Activated CD4-positive, alpha-beta T cell treated with anti-CD3 and anti-CD28 coated beads for 36 hours (primary cell): Measurements from ENCODE around the gene NDUFA1. TPM values are rescaled to one million over a fixed set of nuclear protein-coding genes. Genes with fewer than 3 reads are reported as not detected.
"Not testable (repeated sequence)": the region's sequence is repeated elsewhere in the genome, so short reads cannot be mapped to it uniquely, and the experiment has no call there.

Source experiments
- ATAC-seq: fragments of 200-7000 bp; cut with Tn5 transposase; one replicate; pipeline ENCODE4 v1.10.0; 2021; ENCODE audit warnings: mild to moderate bottlenecking, moderate library complexity
- CTCF ChIA-PET: fragments of 350-600 bp; sonication (Branson Sonifier 250); formaldehyde crosslinking; loops from one replicate; lab custom pipeline; 2021; ENCODE audit warnings: antibody characterized with exemption; lab: Charles Lee
- POLR2A ChIA-PET: fragments of 350-600 bp; sonication (Branson Sonifier 250); formaldehyde crosslinking; loops from one replicate; lab custom pipeline; 2021; ENCODE audit warnings: antibody characterized with exemption, inconsistent platforms; lab: Charles Lee
- DNase-seq: peaks from one replicate; pipeline ENCODE4 v3.0.0-alpha.2; 2020
- H3K27ac Mint-ChIP-seq: one replicate; pipeline ENCODE4 v1.8.0; 2021; ENCODE audit warnings: mixed read lengths
- H3K27me3 Mint-ChIP-seq: one replicate; pipeline ENCODE4 v1.8.0; 2021; ENCODE audit warnings: mixed read lengths
- H3K36me3 Mint-ChIP-seq: one replicate; pipeline ENCODE4 v1.8.0; 2021; ENCODE audit warnings: low read depth, mixed read lengths
- H3K4me1 Mint-ChIP-seq: one replicate; pipeline ENCODE4 v1.8.0; 2021; ENCODE audit warnings: mixed read lengths
- H3K4me3 Mint-ChIP-seq: one replicate; pipeline ENCODE4 v1.8.0; 2021; ENCODE audit warnings: mild to moderate bottlenecking, moderate library complexity, mixed read lengths
- H3K9me3 Mint-ChIP-seq: one replicate; pipeline ENCODE4 v1.8.0; 2021; ENCODE audit warnings: low read depth, mixed read lengths
- intact Hi-C, 2 experiments: fragments of 100-400 bp; cut with DNase I in 1 of 2; cut with micrococcal nuclease in 1 of 2; formaldehyde crosslinking; loops; one replicate each; pipeline versions ENCODE4 v1.14.2 to v1.15.1; 2022 to 2024; cut with DNase I, micrococcal nuclease
- total RNA-seq, 2 experiments: library from RNA; stranded (reverse); gene quantifications; one replicate each; pipeline ENCODE4 v1.2.3, GENCODE V29; 2021

The NDUFA1 gene
- total RNA-seq, 2 experiments from 2014 or later: 37.6 to 101 TPM

DNA sequence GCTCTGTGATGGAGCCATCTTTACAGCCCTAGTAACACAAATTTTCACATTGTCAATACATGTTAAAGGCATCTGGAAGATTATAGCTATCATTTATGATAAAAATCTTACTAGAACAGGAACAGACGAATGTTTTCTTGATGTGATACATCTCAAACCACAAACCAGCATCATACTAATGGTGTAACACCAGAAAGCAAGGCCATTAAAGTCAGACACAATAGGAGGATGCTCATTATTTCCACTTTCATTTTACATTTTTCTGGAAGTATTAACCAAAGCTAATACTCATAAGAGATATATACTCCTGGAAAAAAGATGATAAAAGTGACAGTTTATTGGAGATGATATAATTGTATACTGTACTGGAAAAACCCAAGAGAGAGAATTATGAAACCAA is 29.3 kb downstream of the NDUFA1 start:
- ChIA-PET POLR2A (no interaction called here), CTCF (interaction anchor here (0.5 to 1.5 kb wide), 8 partner anchors 11 to 413 kb away, joined by 3 to 6 read pairs (median 4); no protein-coding TSS in a partner anchor)
- intact Hi-C loops: loop anchor here (1.0 to 10.0 kb wide), 3 partner anchors 22 to 234 kb away; no protein-coding TSS in a partner anchor
- no peaks in the 10 kb centered on the region for H3K4me1 Mint-ChIP-seq
- no peak overlapping the region for H3K4me3 Mint-ChIP-seq
- H3K27ac Mint-ChIP-seq: no peak overlapping the region
- no peaks in the 10 kb centered on the region for H3K36me3 Mint-ChIP-seq
- H3K9me3 Mint-ChIP-seq: no peaks in the 10 kb centered on the region
- DNase-seq: no peak
- ATAC-seq: no peak
- H3K27me3 Mint-ChIP-seq: no peaks in the 10 kb centered on the region

DNA sequence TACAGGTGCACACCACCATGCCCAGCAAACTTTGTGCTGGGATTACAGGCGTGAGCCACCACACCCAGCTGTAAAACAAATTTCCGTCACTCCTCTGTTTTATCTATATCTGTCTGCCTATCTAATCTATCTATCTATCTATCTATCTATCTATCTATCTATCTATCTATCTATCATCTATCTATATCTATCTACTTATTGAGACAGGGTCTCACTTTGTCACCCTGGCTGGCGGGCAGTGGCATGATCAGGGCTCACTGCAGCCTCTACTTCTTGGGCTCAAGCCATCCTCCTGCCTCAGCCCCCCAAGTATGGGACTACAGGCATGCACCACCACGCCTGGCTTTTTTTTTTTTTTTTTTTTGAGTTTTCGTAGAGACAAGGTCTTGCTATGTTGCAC is 44.7 kb downstream of the NDUFA1 start:
- H3K4me1 Mint-ChIP-seq: no peaks in the 10 kb centered on the region
- no peak overlapping the region for H3K4me3 Mint-ChIP-seq
- ATAC-seq (no peak), DNase-seq (no peak)
- no peak overlapping the region for H3K27ac Mint-ChIP-seq
- H3K27me3 Mint-ChIP-seq: no peaks in the 10 kb centered on the region
- POLR2A ChIA-PET: no interaction called here
- H3K36me3 Mint-ChIP-seq: no peaks in the 10 kb centered on the region
- H3K9me3 Mint-ChIP-seq: no peaks in the 10 kb centered on the region
- CTCF ChIA-PET: no interaction called here
- intact Hi-C loops: no loop called here

DNA sequence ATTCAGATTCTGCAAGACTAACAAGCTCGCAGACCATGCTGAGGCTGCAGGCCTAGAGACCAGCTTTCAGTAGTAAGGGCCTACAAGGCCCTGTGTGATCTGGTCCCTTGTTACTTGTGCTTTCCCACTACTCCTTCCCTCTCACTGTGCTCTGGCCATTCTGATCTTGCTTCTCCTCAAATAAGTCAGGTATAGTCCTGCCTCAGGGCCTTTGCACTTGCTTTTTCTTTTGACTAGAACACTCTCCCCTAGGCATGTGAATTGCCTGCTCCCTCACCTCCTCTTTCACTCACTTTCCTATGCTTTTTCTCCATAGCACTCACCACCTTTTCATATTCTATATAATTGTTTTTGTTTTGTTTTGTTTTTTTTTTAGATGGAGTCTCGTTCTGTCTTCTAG is 46.2 kb downstream of the NDUFA1 start:
- intact Hi-C loops: no loop called here
- Mint-ChIP-seq H3K9me3 (no peaks in the 10 kb centered on the region), H3K27ac (no peak overlapping the region), H3K4me1 (no peaks in the 10 kb centered on the region), H3K36me3 (no peaks in the 10 kb centered on the region), H3K27me3 (no peaks in the 10 kb centered on the region), H3K4me3 (no peak overlapping the region)
- ATAC-seq (no peak), DNase-seq (no peak)
- CTCF ChIA-PET: no interaction called here
- POLR2A ChIA-PET: interaction anchor here (0.9 kb wide), 1 partner anchor 308 kb away, joined by 7 read pairs; no protein-coding TSS in a partner anchor

GRCh38 chrX:119919835-119920585 is 48.4 kb downstream of the NDUFA1 start:
- DNase-seq (no peak), ATAC-seq (no peak)
- Mint-ChIP-seq H3K9me3 (no peaks in the 10 kb centered on the region), H3K4me1 (no peaks in the 10 kb centered on the region), H3K27me3 (no peaks in the 10 kb centered on the region), H3K27ac (no peak overlapping the region), H3K36me3 (peaks cover under 1% of the 10 kb centered on the region), H3K4me3 (no peak overlapping the region)
- intact Hi-C loops: no loop called here
- POLR2A ChIA-PET: interaction anchor here (1.0 kb wide), 1 partner anchor 37 kb away, joined by 3 read pairs; no protein-coding TSS in a partner anchor
- CTCF ChIA-PET: interaction anchor here (0.6 to 2.3 kb wide), 3 partner anchors 8 to 399 kb away, joined by 3 to 6 read pairs (median 5); no protein-coding TSS in a partner anchor

DNA sequence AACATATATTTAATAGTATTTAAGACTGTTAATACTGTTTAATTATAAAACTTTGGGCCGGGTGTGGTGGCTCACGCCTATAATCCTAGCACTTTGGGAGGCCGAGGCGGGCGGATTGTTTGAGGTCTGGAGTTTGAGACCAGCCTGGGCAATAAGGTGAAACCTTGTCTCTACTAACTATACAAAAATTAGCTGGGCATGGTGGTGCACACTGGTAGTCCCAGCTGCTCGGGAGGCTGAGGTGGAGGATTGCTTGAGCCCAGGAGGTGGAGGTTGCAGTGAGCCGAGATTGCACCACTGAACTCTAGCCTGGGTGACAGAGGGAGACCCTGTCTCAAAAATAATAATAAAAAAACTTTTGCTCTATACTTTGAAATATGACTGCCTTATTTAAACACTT is 50.8 kb downstream of the NDUFA1 start:
- H3K36me3 Mint-ChIP-seq, H3K4me3 Mint-ChIP-seq, H3K4me1 Mint-ChIP-seq, DNase-seq, H3K27ac Mint-ChIP-seq, H3K9me3 Mint-ChIP-seq, intact Hi-C loops, ATAC-seq, POLR2A ChIA-PET, H3K27me3 Mint-ChIP-seq: not testable (repeated sequence)
- CTCF ChIA-PET: interaction anchor here (1.1 to 1.3 kb wide), 2 partner anchors 11 to 12 kb away, joined by 3 read pairs; no protein-coding TSS in a partner anchor

Other genes starting within 250 kb of the NDUFA1 start
- gene SEPTIN6, start 178.7 kb upstream of the NDUFA1 start, total RNA-seq: 100 to 1,000 TPM; 183 to 233 TPM
- under 1 TPM; 0.11 to 0.30 TPM for gene SOWAHD, start 113.2 kb upstream of the NDUFA1 start, total RNA-seq
- 1,000 to 10,000 TPM; 1,382 to 2,556 TPM for gene RPL39, start 80.2 kb upstream of the NDUFA1 start, total RNA-seq
- 10 to 100 TPM; 18.1 to 21.3 TPM for gene UPF3B, start 18.9 kb upstream of the NDUFA1 start, total RNA-seq
- gene RNF113A, start 99 bp upstream of the NDUFA1 start, total RNA-seq: 10 to 100 TPM; 26.9 to 29.9 TPM
- gene AKAP14, start 24.1 kb downstream of the NDUFA1 start, total RNA-seq: not detected
- gene NKAP, start 71.9 kb downstream of the NDUFA1 start, total RNA-seq: 10 to 100 TPM; 11.8 to 12.2 TPM
- not detected for gene RHOXF2B, start 205.9 kb downstream of the NDUFA1 start, total RNA-seq
- gene RHOXF1, start 244.1 kb downstream of the NDUFA1 start, total RNA-seq: not detected